Measurements from ENCODE around the gene CERS6.

The CERS6 gene

GRCh38 chr2:168573128-168573903, 117.2 kb downstream of the CERS6 start:
- DNase-seq, result no peak

DNA sequence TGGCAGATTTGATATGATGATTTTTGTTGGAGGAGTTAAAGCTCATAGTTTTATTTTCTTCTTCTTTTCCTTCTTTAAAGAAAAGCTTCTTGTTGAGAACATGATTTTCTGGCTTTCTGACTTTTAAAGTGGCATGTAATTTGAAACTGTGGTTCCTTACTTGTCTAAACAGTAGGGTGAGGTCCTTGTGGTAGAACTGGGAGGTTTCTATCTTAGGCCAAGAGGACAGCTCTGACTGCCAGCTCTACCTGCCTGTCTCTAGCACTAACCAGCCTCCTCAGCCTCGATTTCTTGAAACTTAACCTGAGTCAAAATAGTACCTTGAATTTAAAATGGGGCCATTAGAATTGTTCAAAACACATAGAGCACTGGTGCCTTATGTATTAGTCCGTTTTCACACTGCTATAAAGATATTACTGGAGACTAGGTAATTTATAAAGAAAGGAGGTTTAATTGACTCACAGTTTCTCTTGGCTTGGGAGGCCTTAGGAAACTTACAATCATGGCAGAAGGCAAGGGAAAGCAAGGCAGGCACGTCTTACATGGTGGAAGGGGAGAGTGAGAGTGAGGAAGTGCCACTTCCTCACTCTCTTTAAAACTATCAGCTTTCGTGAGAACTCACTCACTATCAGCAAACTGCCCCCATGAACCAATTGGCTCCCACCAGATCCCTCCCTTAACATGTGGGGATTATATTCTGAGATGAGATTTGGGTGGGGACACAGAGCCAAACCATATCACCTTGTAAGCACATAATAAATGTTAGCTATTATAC, 119.0 kb downstream of the CERS6 start:
- DNase-seq, result no peak

DNA sequence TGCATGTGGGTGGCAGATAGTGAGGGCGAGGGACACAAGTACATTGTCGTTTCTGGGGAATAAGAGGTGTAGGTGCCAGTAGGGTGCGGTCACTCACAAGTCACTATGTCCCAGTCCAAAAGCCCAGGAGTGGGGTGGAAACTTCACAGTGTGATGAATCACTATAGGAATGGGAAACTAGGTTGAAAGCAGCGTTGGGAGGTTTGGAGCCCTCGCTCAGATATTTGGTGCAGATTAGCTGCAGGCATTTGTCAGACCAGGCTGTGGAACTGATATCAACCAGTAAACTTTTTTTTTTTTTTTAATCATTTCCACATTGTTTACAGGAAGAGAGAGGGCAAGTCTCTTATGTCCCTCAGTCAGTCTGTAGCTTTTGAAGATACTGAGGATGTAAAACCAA, 121.8 kb downstream of the CERS6 start:
- DNase-seq, result no peak

- no peak for DNase-seq
These were observed 127.1 kb downstream of the CERS6 start for GRCh38 chr2:168583064-168583709.

DNA sequence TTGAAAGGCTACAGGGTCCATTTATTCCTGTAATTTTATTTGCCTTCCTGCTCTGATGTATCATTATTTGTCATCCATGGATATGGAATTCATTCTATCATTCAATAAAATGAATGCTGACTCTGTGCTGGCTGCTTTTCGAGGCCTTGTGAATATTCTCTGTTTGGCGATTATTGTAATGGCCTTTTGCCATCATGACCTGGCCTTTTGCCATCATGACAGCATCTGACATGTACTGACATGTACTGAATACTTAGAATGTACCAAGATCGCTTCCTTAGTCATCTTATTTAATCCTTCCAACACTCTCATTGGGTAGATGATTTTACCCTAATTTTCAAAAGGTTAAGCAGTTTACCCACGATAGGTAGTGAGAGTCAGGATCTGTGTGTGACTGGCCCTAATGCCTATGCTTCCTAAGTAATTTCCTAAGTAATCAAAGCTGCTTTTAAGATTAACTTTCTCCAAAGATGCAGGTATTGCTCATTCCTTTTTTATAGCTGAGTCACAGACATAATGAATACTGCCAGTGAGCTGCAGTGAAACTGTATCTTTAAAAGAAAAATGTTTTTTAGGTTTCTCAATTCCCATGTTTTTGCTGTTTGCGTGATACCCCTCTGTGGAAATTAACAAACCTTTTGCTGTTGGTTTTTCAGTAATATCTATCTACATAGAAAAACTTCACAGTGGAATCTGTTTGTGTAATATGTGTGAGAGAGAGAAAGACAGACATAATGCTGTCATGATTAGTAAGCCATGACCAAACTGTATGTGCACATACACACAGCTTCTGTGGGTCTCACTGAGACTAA, 127.8 kb downstream of the CERS6 start:
- DNase-seq, result no peak

DNA sequence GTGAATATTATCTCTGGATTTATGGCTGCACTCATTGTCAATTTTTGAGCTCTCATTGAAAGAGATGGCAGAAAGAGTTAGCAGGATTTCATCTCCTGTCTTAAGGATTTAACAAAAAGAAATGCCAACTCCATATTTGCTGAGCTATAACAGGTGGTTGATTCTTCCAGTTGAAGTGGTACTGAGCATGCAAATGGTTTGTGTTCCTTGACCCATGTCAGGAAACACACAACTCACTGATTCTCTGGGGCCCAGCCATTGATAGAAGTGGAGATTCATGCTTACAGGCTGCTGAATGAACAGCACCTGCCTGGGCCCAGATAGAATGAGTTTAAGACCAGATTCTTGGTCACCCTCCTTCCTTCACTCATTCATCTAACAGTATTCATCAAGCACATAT, 128.8 kb downstream of the CERS6 start:
- DNase-seq, result no peak

- no peak for DNase-seq
These were observed 129.6 kb downstream of the CERS6 start for GRCh38 chr2:168585700-168586099.

DNA sequence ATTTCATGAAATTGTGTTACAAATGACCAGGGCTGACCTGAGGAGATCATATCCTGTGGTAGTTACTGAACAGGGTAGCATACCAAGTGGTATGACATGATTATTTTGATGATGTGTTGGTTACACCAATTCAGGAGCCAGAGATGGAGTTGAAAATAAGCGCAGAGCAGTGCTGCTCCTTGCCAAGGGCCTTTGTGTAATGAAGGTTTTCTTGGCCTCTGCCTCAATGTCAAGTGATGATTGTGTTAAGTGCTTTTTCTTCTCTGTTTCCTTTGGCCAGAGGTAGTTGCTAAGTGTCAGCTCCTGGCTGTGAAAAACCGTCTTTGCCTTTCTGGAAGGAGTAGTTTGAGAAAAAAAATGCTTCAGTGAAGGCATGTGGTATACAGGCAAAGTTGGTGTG, 131.2 kb downstream of the CERS6 start:
- no peak for DNase-seq

DNA sequence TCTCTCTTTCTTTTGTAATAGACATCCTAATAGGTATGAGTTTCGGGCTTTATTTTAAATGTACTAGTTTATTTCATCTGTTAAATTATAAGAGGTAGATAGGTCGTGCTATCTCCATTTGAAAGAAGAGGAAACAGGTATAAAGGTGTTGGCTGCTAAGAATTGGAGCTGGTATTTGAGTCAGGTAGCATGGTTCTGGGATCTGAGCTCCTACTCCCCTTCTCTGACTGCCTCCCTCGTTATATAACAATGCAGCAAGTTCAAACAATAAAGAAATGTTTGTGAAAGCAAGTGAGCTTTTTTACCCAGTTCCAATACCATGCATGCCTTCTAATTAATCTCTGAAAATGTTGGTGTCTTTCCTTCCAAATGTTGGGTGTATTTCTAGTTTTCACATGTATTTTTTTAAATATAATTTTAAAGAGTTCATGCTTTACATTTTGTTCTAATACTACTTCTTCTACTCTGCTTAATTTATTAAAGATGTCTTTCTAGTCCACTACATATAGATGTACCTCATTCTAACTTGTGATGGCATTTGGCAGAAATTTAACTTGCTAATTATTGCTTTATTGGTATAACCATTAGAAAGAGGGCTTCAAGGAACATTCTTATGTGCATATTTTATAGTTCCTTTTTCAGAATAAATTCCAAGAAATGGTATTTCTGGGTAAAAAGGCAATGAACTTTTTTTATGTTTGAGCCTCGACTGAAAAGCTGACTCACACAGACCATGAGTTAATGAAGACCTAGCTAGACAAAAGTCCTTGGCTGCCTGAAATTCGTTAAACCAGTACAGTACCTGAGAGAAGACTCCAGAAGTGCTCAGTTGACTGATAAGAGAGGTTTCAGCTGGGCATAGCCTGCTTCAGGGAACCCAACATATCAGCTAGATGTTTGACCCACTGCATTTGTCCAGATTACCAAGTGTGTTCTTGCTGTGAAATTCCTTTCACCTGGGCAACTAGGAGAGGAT, 133.5 kb downstream of the CERS6 start:
- DNase-seq, result no peak

GRCh38 chr2:168592181-168592831, 136.2 kb downstream of the CERS6 start:
- no peak for DNase-seq

- no peak for DNase-seq
These were observed 137.6 kb downstream of the CERS6 start for GRCh38 chr2:168593713-168594112.

DNA sequence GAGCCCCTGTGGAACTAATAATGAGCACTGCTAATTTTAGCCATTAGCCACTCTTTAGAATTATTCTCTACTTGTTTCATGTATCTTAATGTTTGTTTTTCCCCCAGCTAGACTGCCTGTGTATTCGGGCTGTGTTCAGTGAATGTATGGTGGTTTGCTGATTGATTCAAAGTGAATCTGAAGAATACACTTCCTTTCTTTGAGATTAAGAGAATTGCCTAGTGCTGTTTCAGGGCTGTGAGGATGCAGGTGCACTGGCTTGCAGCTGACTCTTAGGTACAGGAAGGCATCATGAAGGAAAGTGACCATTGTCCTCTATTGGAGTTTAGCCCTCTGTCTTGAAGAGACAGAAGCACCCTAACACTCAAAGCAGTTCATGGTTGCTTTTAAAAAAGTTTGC, 138.7 kb downstream of the CERS6 start:
- DNase-seq, result no peak

DNA sequence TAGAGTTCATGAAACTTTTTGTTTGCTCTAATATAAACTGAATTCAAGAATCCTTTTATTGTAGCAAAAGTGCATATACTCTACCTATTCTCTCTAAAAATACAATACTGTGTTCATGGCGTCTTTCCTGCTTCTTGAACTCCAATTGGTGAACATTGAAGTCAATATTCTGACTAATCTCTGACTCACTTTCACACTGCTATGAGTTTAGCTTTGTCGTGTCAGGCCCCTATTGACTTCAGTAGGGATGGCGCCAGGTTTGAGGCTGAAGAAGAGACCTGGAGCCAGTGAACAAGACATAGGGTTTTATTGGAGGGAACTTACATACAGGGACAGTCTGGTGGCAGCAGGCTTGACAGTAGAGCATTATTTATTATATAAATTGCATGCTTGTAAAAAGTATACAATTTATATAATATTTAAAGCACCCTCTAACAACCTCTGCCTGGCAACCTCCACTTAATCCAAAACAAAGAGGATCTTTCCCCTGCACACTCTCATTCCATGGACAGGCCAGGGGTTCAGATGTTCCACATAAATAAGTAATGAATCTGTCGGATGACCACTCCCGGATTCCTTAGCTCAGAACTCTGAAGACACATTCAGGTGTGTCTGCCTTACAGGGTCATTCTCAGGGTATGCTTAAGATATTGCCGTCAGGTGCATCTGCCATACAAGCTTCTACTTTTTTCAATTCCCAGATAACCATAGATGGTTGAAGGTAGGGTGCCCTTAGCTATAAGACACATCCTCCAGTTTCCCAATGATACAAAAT, 141.0 kb downstream of the CERS6 start:
- no peak for DNase-seq

GRCh38 chr2:168599738-168600137, 143.7 kb downstream of the CERS6 start:
- DNase-seq, result no peak

- DNase-seq, result no peak
These were observed 144.9 kb downstream of the CERS6 start for GRCh38 chr2:168600949-168601348.

- DNase-seq, result no peak
These were observed 145.7 kb downstream of the CERS6 start for GRCh38 chr2:168601741-168602140.

- DNase-seq, result no peak
These were observed 146.3 kb downstream of the CERS6 start for GRCh38 chr2:168602379-168602778.

DNA sequence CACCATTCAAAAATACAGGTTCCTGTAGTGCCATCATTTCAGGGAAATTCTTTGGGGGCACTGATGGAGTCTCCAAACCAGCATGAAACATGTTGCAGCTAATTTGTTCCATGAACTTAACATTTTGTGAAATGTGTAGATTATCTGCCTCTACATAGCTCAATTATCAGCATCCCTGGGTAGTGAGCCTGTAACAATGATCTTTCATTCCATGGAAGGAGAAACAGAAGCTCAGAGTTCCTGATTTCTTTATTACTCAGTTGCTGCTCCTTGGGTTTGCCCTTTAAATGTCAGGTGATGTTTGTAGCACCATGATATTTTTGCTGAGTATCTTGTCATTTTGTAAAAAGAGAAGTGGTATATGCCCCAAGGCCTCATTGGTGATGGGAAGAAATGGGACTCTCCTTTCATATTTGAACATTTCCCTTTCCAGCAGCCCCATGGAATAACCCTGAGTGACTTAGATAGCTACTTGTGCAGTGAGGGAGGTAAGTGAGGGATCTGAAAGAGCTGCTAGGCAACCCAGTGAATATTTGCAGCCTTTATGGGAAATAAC, 146.9 kb downstream of the CERS6 start:
- DNase-seq, result no peak

DNA sequence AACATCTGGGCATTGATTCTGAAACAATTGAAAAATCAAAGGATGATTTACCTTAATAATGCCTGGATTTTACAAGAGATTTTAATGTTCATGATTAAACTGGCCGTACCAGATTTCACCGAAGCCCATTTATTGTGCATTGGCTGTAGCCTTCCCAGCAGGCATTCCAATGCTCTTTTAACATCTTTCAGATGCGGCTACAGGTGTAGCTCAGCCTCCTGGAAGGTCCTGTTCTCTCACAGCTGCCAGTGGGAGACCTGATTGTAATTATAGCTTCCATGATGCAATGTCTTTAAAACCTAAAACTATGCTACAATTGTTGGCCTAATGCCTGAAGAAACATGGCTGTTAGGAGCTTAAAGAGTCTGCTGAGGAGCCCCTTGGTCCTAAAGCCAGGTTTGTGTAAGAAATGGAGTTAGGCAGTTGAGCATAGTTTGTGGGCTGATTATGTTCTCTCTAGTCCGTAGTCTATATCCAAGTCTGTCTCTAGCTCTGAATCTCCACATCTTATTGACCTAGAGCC, 147.4 kb downstream of the CERS6 start:
- no peak for DNase-seq

- no peak for DNase-seq
These were observed 148.2 kb downstream of the CERS6 start for GRCh38 chr2:168604252-168604651.
